GM21786 (cell line): ENCODE results near the gene CCM2L.

Source experiments
- ATAC-seq: cut with Tn5 transposase; IDR thresholded peaks from one replicate; pipeline ENCODE4 v1.9.1; 2021; ENCODE audit not compliant: unreplicated experiment

CCM2L gene

DNA sequence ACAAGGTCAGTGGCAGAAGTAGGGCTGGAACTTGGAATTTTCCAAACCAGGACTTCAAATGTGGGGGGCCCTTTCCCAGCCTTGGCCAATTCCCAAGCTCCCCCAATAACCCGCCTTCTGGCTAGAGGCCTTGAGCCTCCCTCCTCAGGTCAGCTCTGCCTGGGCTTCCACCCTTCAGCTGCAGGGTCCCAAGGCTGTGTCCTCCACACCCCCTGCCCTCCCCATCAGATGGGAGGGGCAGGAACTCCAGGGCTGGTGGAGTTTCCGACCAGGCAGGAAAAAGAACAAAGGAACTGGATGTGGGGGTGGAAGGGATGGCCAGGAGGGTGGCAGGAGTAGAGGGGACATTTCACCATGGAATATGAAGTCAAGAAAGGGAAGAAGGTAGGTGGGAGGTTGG, at the start of gene CCM2L:
Gene CCM2L (plus strand): TSS at position 338 of the 400 bp plus-strand sequence. CDS start 17 bp downstream, at position 355.
- no peak for ATAC-seq

DNA sequence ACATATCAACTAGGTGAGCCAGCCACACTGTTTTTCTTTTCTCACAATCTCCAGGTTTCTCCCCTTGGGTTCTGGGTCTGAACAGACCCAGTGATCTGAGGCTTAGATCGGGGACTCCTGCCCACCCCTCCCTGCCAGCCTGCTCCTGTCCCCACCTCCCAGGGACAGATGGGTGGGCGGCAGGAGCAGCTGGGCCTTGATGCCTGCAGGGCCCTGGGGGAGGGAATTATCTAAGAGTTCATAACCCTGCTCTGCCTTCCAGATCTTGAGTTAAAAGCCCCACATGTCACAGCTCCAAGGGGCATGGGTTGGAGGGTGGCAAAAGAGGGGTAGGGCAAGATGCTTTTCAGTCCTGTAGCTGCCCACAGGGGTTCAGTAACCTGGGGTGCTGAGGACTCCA, 47.5 kb upstream of the CCM2L start:
- ATAC-seq, result no peak

DNA sequence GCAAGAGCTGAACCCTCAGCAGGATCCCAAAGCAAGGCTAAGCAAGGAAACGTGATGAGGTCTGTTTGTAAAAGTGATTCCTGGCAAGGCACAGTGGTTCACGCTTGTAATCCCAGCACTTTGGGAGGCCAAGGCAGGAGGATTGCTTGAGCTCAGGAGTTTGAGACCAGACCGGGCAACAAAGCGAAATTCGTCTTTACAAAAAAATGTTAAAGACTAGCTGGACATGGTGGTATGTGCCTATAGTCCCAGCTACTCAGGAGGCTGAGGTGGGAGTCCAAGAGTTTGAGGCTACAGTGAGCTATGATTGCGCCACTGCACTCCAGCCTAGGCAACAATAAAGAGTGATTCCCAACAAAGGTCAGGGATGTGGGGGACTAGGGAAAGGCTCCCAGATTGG, 46.3 kb upstream of the CCM2L start:
- ATAC-seq, result no peak

DNA sequence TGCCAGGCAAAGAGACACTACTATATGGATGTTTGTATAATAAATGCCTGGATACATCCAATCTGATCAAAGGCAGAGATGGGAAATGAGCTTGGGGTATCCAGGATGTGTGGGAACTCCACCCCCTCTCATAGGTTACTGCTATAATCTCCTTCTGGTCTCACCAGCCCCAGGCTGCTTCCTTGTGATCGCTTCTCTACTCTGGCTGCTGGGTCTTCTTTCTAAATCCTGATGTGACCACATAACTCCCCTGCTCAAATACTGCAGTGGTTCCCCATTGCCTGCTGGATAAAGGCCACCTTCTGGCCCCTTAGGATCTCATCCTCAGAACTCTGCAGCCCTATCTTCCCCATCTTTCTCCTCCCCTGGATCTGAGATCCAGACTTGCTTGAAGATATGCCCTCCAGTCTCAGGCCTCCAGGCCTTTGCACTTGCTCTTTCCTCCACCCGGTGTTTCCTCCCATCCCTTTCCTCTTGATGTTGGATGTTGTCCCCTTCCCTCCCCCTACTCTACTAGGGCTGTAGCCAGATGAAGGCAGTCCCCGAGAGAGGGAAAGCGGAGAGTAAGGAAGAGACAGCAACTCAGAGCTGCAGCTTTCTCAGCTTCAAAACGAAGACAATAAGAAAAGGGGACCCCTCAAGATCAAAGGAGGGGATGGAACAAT, 43.1 kb upstream of the CCM2L start:
- ATAC-seq, result no peak

DNA sequence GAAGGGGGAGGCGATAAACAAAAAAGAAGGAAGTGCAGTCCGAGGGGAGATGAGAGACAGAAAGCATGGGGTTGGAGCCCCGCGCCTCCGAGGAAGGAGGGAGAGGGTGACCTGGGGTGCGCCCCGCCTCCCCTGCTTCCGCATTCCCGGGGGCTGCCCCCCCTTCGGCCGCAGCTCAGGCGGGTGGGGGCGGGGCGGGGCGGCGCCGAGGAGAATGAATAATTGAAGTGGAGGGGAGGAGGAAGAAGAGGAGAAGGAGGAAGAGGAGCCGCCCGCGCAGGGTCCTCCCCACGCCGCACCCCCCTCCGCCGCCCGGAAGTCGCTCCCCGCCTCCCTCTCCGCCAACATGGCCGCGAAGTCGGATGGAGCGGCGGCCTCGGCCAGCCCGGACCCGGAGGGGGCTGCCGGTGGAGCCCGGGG, 42.4 kb upstream of the CCM2L start, which contains the start of gene XKR7:
Gene XKR7 (plus strand): TSS at position 322 of the 420 bp plus-strand sequence. CDS start 25 bp downstream, at position 347.
- ATAC-seq, result no peak

DNA sequence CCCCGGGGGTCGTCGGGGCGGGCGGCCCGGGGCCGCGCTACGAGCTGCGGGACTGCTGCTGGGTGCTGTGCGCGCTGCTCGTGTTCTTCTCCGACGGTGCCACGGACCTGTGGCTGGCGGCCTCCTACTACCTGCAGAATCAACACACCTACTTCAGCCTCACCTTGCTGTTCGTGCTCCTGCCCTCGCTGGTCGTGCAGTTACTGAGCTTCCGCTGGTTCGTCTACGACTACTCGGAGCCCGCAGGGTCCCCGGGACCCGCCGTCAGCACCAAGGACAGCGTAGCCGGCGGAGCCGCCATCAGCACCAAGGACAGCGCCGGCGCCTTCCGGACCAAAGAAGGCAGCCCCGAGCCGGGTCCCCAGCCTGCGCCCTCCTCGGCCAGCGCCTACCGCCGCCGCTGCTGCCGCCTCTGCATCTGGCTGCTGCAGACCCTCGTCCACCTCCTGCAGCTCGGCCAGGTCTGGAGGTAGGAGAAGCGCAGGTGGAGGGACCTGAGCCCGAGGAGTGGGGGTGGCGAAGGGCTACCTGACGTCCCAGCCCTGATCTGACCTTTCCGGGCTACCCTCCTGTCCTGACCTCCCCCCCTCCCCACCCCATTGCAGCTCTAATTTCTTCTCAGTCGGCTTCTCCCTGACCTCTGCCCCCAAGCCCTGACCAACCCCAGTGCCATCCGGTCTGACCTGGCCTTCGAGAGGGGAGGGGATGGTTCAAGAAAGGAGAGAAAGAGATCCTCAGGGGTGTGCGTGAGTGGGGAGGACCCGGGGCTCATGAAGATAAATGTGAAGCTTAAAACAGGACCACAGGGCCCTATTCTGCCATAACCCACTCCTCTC, 41.7 kb upstream of the CCM2L start:
- ATAC-seq, result no peak

DNA sequence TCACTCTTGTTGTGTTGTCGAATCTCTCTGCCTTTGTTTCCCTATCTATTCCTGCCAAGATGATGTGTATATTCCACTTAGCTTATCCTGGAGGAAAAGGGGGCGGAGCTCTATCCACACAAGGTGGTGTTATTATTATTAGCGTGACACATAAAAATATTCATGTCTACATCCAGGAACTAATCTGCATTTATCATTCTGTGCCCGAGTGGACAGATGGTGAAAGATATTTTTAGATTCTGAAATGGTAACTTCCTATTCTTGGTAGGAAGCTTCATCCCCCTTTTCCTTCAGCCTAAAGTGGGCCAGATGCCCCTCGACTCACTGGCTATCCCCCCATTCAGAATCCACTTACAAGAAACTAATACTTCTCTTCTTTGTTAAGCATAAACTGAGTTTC, 40.2 kb upstream of the CCM2L start:
- no peak for ATAC-seq

DNA sequence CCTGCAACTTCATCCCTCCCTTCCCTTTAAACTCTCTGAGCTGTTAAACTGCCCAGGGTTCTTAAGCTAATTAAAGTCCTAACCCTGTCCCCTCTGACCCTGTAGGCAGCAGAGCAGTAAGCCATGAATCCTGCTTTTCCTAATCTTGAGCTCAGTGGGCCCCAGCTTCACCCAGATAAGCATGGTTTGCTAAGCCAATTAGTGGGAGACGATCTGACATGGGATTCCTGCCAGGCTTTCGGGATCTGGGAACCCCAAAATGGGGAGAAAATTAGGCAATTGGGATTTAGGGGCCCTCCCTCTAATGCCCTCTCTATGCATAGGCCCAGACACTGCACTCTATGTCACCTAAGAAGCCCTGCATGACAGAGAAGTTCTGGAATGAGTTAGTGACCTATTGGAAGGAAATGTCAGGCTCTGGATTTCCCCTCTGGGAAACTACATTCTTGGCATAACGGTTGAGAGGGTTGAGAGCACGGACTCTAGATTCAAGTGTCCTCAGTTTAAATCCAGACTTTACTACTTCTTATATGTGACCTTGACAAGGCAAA, 37.7 kb upstream of the CCM2L start:
- ATAC-seq, result no peak

DNA sequence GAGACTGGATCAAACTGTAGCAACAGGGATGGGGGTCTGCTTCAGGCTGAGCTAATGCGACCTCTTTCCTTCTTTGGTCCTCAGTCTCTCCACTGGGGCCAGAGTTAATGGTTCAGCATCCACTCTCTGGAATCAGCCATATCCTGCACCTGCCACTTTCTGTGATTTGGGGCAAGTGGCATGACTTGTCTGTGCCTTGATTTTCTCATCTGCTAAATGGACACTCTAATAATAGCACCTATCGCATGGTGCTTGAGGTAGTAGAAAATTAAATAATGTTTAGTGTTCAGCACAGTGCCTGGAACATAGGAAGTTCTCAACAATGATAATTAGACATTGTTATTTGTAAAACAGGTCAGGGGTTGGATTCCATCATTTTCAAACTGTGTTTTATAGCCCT, 35.9 kb upstream of the CCM2L start:
- ATAC-seq, result no peak

DNA sequence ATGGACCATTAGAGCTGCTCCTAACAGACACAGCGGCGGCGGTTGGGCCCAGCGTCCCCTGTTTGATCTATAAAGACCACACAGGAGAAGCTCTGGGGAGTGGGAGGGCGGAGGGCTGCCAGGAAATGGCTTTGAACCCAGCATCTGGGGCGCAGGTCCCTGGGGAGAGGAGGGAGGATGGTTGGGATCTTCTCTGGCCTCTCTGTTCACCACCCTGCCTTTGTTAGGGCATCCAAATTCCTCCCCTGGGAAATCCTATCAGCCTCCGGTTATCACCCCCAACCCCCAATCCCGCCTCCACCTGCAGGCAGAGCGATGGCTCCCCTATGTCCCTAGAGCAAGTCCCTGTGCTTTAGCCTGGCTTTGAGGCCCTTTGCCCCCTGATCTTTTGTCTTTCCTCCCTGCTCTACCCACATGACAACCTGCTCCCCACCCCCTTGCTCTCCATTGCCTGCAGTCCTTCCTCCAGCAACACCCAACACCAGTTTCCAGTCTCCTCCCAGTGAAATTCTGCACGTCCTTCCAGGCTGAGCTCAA, 35.2 kb upstream of the CCM2L start:
- ATAC-seq, result no peak

DNA sequence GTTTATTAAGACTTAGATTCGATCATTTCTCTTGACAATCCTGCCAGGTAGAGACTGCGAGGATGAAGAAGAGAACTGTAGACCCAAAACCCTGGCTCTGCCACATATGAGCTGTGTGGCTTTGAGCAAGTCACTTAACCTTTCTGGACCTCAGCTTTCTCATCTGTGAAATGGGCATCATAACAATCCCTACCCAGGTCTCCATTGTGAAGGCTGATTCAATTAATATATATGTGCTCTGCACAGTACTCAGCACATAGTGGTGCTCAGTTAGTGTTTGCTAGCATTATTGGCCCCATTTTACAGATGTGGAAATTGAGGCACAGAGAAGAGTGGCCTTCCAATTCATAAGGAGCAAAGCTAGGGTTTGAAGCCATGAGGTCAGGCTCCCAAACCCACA, 34.4 kb upstream of the CCM2L start:
- no peak for ATAC-seq

DNA sequence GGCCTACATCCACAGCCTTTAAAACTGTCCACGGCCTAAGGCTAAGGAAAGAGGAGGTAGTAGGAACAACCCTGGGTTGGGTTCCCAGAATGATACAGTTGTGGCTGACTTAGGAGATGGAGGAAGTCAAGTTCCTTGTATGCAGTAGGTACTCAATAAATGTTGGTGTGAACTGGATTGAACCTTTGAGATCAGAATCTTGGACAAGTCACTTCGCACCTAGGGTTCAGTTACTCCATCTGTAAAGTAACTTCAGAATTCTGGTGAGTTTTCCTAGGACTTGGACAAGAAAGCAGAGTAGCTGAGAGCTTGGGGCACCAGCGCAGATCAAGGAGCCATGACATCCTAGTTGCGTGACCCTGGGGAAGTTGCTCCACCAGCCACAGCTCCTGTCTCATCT, 33.2 kb upstream of the CCM2L start:
- ATAC-seq, result no peak

DNA sequence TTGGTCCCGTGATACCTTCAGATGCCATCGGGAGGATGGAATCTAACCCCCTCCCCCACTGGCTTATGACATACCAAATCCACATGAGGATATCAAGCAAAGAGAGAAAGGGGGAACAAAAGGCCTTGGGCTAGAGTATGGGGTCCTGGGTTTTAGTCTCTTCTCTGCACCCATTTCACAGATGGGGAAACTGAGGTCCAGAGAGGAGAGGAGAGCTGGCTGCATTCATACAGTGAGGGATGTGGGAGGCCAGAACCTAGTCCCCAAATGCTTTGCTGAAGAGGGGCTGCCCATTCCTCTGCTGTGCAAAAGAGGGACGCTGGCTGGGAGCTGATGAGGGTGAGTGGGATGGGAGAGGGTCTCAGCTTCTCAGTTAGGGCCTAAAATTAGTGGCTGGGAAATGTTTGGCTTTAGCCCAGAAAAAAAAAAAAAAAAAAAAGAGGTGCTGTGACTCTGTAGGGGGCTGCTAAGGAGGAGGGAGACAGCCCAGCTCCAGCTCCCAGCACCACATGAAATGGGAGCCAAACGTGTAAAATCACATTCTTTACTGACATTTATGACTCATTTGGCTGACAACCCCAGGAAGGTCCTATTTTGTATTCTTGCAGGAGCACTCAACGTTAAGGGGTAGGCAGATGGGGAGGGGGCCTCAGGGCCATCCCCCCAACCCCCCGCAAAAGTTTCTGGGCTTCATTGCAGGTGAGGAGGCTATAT, 30.4 kb upstream of the CCM2L start:
- no peak for ATAC-seq

DNA sequence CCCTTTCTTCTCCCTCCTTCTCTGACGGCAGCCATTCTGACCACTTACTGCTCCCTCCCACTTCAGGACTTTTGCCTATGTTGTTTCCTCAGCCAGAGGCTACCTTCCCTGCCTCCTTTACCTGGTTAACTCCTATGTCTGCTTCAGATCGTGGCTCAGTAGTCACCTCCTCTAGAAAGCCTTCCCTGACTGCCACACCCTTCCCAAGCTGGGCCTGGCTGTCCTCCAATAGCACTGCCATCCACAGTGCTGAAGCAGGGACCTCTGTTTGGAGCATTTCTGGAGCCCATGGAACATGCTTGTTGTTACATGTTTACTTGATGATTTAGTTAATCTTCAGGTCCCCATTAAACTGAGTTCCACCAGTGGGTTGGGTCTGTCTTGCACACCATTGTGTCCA, 28.5 kb upstream of the CCM2L start:
- no peak for ATAC-seq

DNA sequence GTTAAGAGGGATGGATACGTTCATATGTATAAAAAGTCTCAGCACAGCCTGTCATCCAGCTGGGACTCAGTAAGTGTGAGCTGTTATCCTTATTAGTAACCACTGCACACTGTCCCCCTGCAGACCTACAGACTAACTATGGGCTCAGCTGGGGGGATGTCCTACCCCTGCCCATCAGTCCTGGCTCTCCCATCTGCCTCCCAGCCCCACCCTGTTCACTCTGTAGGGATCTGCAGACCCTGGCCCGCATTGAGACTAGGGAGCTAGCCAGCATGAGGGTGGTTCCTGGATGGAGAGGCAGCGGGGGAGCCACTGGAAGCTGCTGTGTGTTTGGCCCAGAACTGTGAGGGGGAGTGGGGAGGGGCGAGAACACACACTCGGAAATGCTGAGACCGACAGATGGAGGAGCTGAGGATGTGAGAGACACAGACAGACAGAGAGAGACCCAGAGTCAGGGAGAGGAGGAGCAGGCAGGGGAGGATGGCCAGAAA, 25.2 kb upstream of the CCM2L start:
- ATAC-seq, result no peak

DNA sequence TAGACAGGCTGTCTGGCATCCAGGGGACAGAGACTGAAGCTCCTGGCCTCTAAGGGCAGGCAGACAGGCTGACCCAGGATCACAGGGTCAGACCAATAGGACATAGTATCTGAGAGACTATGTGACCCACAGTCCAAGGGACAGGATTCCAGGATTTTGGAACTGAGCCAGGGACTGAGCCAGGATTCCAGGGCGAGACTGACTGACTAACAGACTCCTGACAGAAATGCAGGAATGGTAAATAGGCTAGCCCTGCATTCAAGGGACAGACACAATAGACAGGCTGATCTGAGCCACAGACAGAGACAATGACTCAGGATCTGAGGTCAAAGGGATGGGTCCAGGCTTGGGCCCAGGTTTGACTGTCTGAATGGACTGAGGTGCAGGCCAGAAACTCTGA, 22.5 kb upstream of the CCM2L start:
- ATAC-seq, result no peak

DNA sequence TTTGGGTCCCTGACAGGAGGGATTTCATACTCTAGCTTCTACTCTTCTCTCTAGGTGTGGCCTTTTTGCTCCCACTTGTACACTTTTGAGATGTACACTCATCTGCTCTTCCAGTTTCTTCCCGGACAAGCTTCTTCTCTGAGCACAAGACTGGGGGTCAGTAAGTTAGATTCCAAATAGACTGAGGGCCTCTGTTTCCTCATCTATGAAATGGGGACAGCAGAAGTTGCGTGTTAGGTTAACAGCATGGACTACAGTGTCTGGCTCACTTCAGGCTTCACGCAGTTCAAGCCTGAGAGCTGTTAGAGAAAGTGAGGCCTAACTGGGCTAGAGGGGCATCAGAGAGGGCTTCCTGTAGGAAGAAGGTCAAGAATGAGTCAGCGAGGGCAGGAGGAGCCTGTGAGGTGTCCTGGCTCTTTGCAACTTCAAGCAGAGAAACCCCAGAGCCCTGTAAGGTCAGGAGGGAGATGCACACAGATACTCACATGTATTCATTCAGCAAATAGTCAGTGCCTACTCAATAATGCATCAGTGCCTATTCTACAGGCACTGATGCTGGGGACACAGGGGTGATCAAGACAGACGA, 21.7 kb upstream of the CCM2L start:
- no peak for ATAC-seq

DNA sequence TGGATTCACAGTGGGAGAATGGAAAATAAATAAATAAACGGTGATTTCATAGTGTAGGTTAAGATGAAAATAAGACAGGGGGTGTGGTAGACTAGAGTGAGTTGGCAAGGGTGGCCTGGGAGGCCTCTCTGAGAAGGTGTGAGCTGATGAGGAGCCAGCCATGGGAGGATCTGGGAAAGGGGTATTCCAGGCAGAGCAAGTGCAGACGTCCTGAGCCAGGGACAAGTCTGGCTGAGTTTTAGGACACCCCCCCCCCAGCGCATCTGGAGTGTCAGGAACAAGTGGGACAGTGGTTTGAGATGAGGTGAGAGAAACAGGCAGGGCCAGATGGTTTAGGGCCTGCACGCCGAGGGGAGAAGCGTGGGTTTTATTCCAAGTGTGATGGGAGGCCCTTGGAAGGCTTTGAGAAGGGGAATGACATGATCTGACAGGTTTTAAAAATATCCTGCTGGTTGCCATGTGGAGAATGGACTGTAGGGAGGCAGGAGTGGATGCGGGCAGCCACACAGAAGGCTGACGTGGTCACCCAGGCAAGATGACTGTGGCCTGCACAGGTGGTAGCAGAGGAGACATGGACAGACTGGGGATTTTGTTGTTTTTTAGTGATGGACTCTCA, 21.1 kb upstream of the CCM2L start:
- ATAC-seq, result no peak

DNA sequence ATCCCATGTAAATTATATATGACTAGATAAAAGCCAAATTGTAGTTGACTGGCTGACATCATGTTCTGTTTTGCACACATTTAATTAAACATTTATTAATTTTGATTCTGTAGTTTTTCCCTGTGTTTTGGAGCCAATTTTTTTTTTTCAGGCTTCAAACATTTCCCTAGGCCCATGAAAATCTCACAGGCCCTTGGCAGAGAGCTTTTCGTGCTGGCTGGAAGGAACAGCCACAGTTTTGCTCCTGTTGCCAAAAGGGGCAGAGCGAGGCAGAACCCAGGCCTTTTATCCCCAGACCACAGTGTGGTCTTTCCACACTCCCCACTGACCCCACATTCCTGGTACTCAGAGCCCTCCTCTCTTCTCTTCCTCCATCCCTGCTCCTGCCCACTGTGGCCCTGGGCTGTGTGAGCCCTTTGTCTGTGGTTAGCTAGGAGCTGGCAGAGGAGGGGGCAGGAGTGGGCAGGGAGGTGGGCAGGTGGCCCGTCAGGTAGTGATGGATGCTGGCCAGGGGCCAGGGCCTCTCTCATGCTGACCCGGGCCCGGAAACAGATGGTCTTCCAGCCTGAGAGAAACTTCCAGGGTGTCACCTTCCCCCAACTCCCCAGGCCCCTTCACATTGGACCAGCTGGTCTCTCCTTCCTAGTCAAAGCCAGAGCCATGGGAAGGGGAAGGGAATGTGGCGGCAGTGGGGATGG, 19.4 kb upstream of the CCM2L start:
- no peak for ATAC-seq

DNA sequence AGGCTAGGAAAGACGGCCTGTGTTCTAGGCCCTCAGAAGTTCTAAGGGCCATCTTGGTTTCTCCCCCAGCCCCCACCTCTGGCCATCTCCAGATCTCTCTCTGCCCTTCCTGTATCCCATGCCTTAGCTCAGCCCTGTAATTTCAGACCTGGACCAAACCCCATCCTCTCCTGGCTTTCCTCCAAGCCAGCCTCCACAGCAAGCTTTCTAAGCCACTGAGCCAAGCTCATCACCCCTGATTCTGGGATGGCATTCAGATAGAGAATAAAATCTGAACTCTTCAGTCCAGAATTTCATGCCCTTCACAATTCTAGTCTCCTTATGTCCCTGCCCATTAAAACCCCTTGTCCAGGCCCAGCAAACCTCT, 18.9 kb upstream of the CCM2L start:
- ATAC-seq, result no peak
